Caco-2 (cell line): ENCODE results near the gene SPSB4. TPM values are rescaled to one million over a fixed set of nuclear protein-coding genes. Genes with fewer than 3 reads are reported as not detected.

Experiments used
- BruUV-seq: library from RNA; stranded (reverse); fragments of 400-500 nt; replicated peaks from 2 replicates; lab custom pipeline; 2021; lab: Mats Ljungman, UMichigan
- CTCF ChIA-PET: fragments of 300-600 bp; sonication (Branson Sonifier 250); formaldehyde crosslinking; loops from one replicate; lab custom pipeline; 2022; ENCODE audit warnings: antibody characterized with exemption; lab: Charles Lee
- POLR2A ChIA-PET: fragments of 300-600 bp; sonication (Branson Sonifier 250); formaldehyde crosslinking; loops from one replicate; lab custom pipeline; 2022; ENCODE audit warnings: antibody characterized with exemption; lab: Charles Lee
- DNase-seq, 2 experiments: peaks; one replicate each; pipeline versions ENCODE4 v3.0.0 to v3.0.0-alpha.2; 2020 to 2022
- H3K27me3 ChIP-seq: replicated peaks from 2 replicates; pipeline ENCODE4 v1.6.0; 2011; ENCODE audit warnings: low read length; ENCODE audit not compliant: control insufficient read depth, insufficient read depth
- H3K36me3 ChIP-seq: 2 replicates; pipeline ENCODE4 v1.5.1; 2011; ENCODE audit warnings: low read length; ENCODE audit not compliant: control insufficient read depth, insufficient read depth
- H3K4me1 ChIP-seq: fragments of 250-450 bp; sonication (Bioruptor Pico); 2 replicates; pipeline ENCODE4 v1.5.1; 2020; ENCODE audit warnings: mild to moderate bottlenecking
- H3K4me3 ChIP-seq: 2 replicates; pipeline ENCODE4 v1.5.1; 2011; ENCODE audit warnings: low read depth, mild to moderate bottlenecking, control low read depth, low read length
- H3K9me3 ChIP-seq: fragments of 250-450 bp; sonication (Bioruptor Pico); 2 replicates; pipeline ENCODE4 v1.5.1; 2020; ENCODE audit warnings: mild to moderate bottlenecking, moderate library complexity
- H3K27ac Mint-ChIP-seq: one replicate; pipeline ENCODE4 v1.8.0; 2022; ENCODE audit warnings: mixed read lengths; ENCODE audit not compliant: unreplicated experiment
- H3K27me3 Mint-ChIP-seq: one replicate; pipeline ENCODE4 v1.8.0; 2022; ENCODE audit warnings: mixed read lengths; ENCODE audit not compliant: insufficient read depth, unreplicated experiment
- H3K36me3 Mint-ChIP-seq: one replicate; pipeline ENCODE4 v1.8.0; 2022; ENCODE audit warnings: mild to moderate bottlenecking, mixed read lengths; ENCODE audit not compliant: insufficient read depth, unreplicated experiment
- H3K4me1 Mint-ChIP-seq: one replicate; pipeline ENCODE4 v1.8.0; 2022; ENCODE audit warnings: low read depth, mixed read lengths; ENCODE audit not compliant: unreplicated experiment
- H3K4me3 Mint-ChIP-seq: one replicate; pipeline ENCODE4 v1.8.0; 2022; ENCODE audit warnings: mild to moderate bottlenecking, moderate library complexity, mixed read lengths; ENCODE audit not compliant: unreplicated experiment
- H3K9me3 Mint-ChIP-seq: one replicate; pipeline ENCODE4 v1.8.0; 2022; ENCODE audit warnings: mixed read lengths; ENCODE audit not compliant: unreplicated experiment
- CTCF ChIP-seq, 2 experiments: fragments of 200-600 bp in 1 of 2; IDR thresholded peaks; 1 replicate in 1 of 2; 2 replicates in 1 of 2; pipeline versions ENCODE4 v1.5.1 to v1.8.0; 2011 to 2022; ENCODE audit warnings: antibody characterized with exemption in 1 of 2, control low read depth in 1 of 2, inconsistent platforms in 1 of 2, low read depth in 1 of 2, low read length in 1 of 2, mild to moderate bottlenecking in 1 of 2, moderate library complexity in 1 of 2; ENCODE audit not compliant: insufficient read depth in 1 of 2, severe bottlenecking in 1 of 2, unreplicated experiment in 1 of 2
- intact Hi-C: fragments of 100-400 bp; cut with micrococcal nuclease; formaldehyde crosslinking; loops from one replicate; pipeline ENCODE4 v1.10.0; 2022; ENCODE audit not compliant: unreplicated experiment
- total RNA-seq: library from RNA; stranded (reverse); gene quantifications from 2 replicates; pipeline ENCODE4 v1.2.3, GENCODE V29; 2022

SPSB4 gene
- total RNA-seq, 1 experiment from 2014 or later: not detected

GRCh38 chr3:141093397-141093796, 42.2 kb downstream of the SPSB4 start:
- peaks cover 11% of the 10 kb centered on the region for H3K4me1 Mint-ChIP-seq
- no TSS peak for BruUV-seq
- no peak overlapping the region for H3K27ac Mint-ChIP-seq
- no peaks in the 10 kb centered on the region for H3K9me3 ChIP-seq
- intact Hi-C loops: no loop called here
- H3K27me3 Mint-ChIP-seq: no peaks in the 10 kb centered on the region
- no peak overlapping the region for H3K4me3 ChIP-seq
- H3K9me3 Mint-ChIP-seq: no peaks in the 10 kb centered on the region
- no peaks in the 10 kb centered on the region for H3K27me3 ChIP-seq
- CTCF ChIA-PET: no interaction called here
- no peak for TF ChIP-seq CTCF (IDR thresholded peaks at IDR 0.05; ENCODE audit: insufficient read depth in 1 of 2, low read depth in 1 of 2, low read length in 1 of 2, severe bottlenecking in 1 of 2, unreplicated experiment in 1 of 2)
- peaks cover 12% of the 10 kb centered on the region; the same call in 1 of the 2 replicates for H3K4me1 ChIP-seq
- H3K36me3 ChIP-seq: no peaks in the 10 kb centered on the region
- POLR2A ChIA-PET: no interaction called here
- no peaks in the 10 kb centered on the region for H3K36me3 Mint-ChIP-seq
- no peak overlapping the region for H3K4me3 Mint-ChIP-seq
- no peak for DNase-seq

GRCh38 chr3:141093971-141094684, 43.0 kb downstream of the SPSB4 start:
- no TSS peak for BruUV-seq
- Histone ChIP-seq H3K27me3 (no peaks in the 10 kb centered on the region), H3K4me3 (no peak overlapping the region), H3K36me3 (no peaks in the 10 kb centered on the region), H3K9me3 (no peaks in the 10 kb centered on the region), H3K4me1 (peaks cover 10% of the 10 kb centered on the region; the same call in 1 of the 2 replicates)
- no peaks in the 10 kb centered on the region for H3K36me3 Mint-ChIP-seq
- no peak overlapping the region for H3K4me3 Mint-ChIP-seq
- no peaks in the 10 kb centered on the region for H3K27me3 Mint-ChIP-seq
- H3K9me3 Mint-ChIP-seq: no peaks in the 10 kb centered on the region
- H3K4me1 Mint-ChIP-seq: peaks cover 4% of the 10 kb centered on the region
- intact Hi-C loops: no loop called here
- DNase-seq: peak in 1 of 2 experiments; percentile 48
- POLR2A ChIA-PET: no interaction called here
- no peak for TF ChIP-seq CTCF (IDR thresholded peaks at IDR 0.05; ENCODE audit: insufficient read depth in 1 of 2, low read depth in 1 of 2, low read length in 1 of 2, severe bottlenecking in 1 of 2, unreplicated experiment in 1 of 2)
- CTCF ChIA-PET: interaction anchor here (0.6 kb wide), 1 partner anchor 50 kb away, joined by 5 read pairs; no protein-coding TSS in a partner anchor
- no peak overlapping the region for H3K27ac Mint-ChIP-seq

GRCh38 chr3:141094790-141095545, 43.8 kb downstream of the SPSB4 start:
- Mint-ChIP-seq H3K27ac (no peak overlapping the region), H3K27me3 (no peaks in the 10 kb centered on the region)
- CTCF ChIA-PET: interaction anchor here (0.6 kb wide), 1 partner anchor 51 kb away, joined by 5 read pairs; no protein-coding TSS in a partner anchor

More at GRCh38 chr3:141094790-141095545, 43.8 kb downstream of the SPSB4 start:
- Histone ChIP-seq H3K4me1 (peaks cover 1% of the 10 kb centered on the region; the same call in 1 of the 2 replicates), H3K4me3 (no peak overlapping the region), H3K27me3 (no peaks in the 10 kb centered on the region), H3K9me3 (no peaks in the 10 kb centered on the region), H3K36me3 (no peaks in the 10 kb centered on the region)
- intact Hi-C loops: no loop called here
- H3K36me3 Mint-ChIP-seq: no peaks in the 10 kb centered on the region
- no peak for DNase-seq
- POLR2A ChIA-PET: no interaction called here
- peaks cover 5% of the 10 kb centered on the region for H3K9me3 Mint-ChIP-seq
- H3K4me1 Mint-ChIP-seq: no peaks in the 10 kb centered on the region
- no TSS peak for BruUV-seq
- no peak overlapping the region for H3K4me3 Mint-ChIP-seq
- TF ChIP-seq CTCF (IDR thresholded peaks at IDR 0.05; ENCODE audit: insufficient read depth in 1 of 2, low read depth in 1 of 2, low read length in 1 of 2, severe bottlenecking in 1 of 2, unreplicated experiment in 1 of 2): no peak
